ENCODE results near the gene MFSD11.
"Not testable (repeated sequence)": the region's sequence is repeated elsewhere in the genome, so short reads cannot be mapped to it uniquely, and the experiment has no call there.

DNA sequence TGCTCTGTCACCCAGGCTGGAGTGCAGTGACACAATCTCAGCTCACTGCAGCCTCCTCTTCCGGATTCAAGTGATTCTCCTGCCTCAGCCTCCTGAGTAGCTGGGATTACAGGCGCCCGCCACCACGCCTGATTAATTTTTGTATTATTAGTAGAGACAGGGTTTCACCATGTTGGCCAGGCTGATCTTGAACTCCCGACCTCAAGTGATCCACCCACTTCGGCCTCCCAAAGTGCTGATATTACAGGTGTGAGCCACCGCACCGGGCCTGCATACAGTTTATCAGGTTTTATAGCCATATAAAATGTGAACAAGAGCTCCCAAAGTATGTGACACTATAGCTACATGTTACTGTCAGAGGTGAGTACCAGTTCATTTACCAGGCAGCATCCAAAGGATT lies 14.9 kb upstream of the MFSD11 start:
- TF ChIP-seq, protein P1, sequence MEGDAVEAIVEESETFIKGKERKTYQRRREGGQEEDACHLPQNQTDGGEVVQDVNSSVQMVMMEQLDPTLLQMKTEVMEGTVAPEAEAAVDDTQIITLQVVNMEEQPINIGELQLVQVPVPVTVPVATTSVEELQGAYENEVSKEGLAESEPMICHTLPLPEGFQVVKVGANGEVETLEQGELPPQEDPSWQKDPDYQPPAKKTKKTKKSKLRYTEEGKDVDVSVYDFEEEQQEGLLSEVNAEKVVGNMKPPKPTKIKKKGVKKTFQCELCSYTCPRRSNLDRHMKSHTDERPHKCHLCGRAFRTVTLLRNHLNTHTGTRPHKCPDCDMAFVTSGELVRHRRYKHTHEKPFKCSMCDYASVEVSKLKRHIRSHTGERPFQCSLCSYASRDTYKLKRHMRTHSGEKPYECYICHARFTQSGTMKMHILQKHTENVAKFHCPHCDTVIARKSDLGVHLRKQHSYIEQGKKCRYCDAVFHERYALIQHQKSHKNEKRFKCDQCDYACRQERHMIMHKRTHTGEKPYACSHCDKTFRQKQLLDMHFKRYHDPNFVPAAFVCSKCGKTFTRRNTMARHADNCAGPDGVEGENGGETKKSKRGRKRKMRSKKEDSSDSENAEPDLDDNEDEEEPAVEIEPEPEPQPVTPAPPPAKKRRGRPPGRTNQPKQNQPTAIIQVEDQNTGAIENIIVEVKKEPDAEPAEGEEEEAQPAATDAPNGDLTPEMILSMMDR (conservative IDR thresholded peaks at IDR 0.05; ENCODE audit: low read length), result not testable (repeated sequence)
- TF ChIP-seq EZH2phosphoT487 (IDR thresholded peaks at IDR 0.05; ENCODE audit: borderline replicate concordance, low read depth, low read length), result not testable (repeated sequence)
